ENCODE measurements around the gene PHOSPHO2.

Gene PHOSPHO2, protein sequence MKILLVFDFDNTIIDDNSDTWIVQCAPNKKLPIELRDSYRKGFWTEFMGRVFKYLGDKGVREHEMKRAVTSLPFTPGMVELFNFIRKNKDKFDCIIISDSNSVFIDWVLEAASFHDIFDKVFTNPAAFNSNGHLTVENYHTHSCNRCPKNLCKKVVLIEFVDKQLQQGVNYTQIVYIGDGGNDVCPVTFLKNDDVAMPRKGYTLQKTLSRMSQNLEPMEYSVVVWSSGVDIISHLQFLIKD

GRCh38 chr2:169694113-169694893 is at the start of gene PHOSPHO2, which contains the start of gene CFAP210:
Gene PHOSPHO2 (plus strand): TSS chr2:169694469. CDS start chr2:169700972, 6,503 bp downstream.
Gene CFAP210 (minus strand): TSS chr2:169694405. CDS start chr2:169694327, 78 bp downstream.
- peak within 1 kb of the TSS; percentile 76 for H3K9ac ChIP-seq (ENCODE audit: low read length)
- H3K9me3 ChIP-seq (ENCODE audit: insufficient read depth, low read length), result peaks cover 5% of the 10 kb centered on the region
- H3K4me2 ChIP-seq (ENCODE audit: low read length), result peak within 1 kb of the TSS; percentile 86
- H3K4me3 ChIP-seq (ENCODE audit: low read length), result peak within 1 kb of the TSS; percentile 91
- H3K79me2 ChIP-seq (ENCODE audit: low read length), result 0 out of 2 replicates have a peak, but pooled peaks cover 5% of the 10 kb centered on the region
- no peaks in the 10 kb centered on the region for H4K20me1 ChIP-seq (ENCODE audit: insufficient read depth, low read length)
- peaks cover 12% of the 10 kb centered on the region for H3K4me1 ChIP-seq (ENCODE audit: low read length)
- TF ChIP-seq, protein P1, sequence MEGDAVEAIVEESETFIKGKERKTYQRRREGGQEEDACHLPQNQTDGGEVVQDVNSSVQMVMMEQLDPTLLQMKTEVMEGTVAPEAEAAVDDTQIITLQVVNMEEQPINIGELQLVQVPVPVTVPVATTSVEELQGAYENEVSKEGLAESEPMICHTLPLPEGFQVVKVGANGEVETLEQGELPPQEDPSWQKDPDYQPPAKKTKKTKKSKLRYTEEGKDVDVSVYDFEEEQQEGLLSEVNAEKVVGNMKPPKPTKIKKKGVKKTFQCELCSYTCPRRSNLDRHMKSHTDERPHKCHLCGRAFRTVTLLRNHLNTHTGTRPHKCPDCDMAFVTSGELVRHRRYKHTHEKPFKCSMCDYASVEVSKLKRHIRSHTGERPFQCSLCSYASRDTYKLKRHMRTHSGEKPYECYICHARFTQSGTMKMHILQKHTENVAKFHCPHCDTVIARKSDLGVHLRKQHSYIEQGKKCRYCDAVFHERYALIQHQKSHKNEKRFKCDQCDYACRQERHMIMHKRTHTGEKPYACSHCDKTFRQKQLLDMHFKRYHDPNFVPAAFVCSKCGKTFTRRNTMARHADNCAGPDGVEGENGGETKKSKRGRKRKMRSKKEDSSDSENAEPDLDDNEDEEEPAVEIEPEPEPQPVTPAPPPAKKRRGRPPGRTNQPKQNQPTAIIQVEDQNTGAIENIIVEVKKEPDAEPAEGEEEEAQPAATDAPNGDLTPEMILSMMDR (IDR thresholded peaks at IDR 0.05; ENCODE audit: low read depth, low read length), result no peak
- no peak for TF ChIP-seq EZH2phosphoT487 (IDR thresholded peaks at IDR 0.05; ENCODE audit: low read depth)
- H3K27ac ChIP-seq (ENCODE audit: low read length), result peak within 1 kb of the TSS; percentile 42
- H3K27me3 ChIP-seq (ENCODE audit: low read depth, low read length), result no peaks in the 10 kb centered on the region
- peak within 1 kb of the TSS; percentile 99 for H2AFZ ChIP-seq (ENCODE audit: low read depth, low read length)
- H3K36me3 ChIP-seq (replicated peaks; ENCODE audit: low read depth, low read length), result peaks cover 11% of the 10 kb centered on the region

- Histone ChIP-seq H3K4me2 (ENCODE audit: low read length) (no peak overlapping the region), H3K36me3 (replicated peaks; ENCODE audit: low read depth, low read length) (no peaks in the 10 kb centered on the region), H2AFZ (ENCODE audit: low read depth, low read length) (no peak overlapping the region), H4K20me1 (ENCODE audit: insufficient read depth, low read length) (no peaks in the 10 kb centered on the region), H3K4me1 (ENCODE audit: low read length) (no peaks in the 10 kb centered on the region), H3K79me2 (ENCODE audit: low read length) (no peaks in the 10 kb centered on the region), H3K4me3 (ENCODE audit: low read length) (no peak overlapping the region), H3K9ac (ENCODE audit: low read length) (no peak overlapping the region), H3K27ac (ENCODE audit: low read length) (no peak overlapping the region), H3K9me3 (ENCODE audit: insufficient read depth, low read length) (no peaks in the 10 kb centered on the region), H3K27me3 (ENCODE audit: low read depth, low read length) (no peaks in the 10 kb centered on the region)
- no peak for TF ChIP-seq EZH2phosphoT487 (IDR thresholded peaks at IDR 0.05; ENCODE audit: low read depth)
- TF ChIP-seq, protein P1 (IDR thresholded peaks at IDR 0.05; ENCODE audit: low read depth, low read length), result no peak
Measured at GRCh38 chr2:169647496-169647895, 46.8 kb upstream of the PHOSPHO2 start.

- no peak overlapping the region for H2AFZ ChIP-seq (ENCODE audit: low read depth, low read length)
- no peaks in the 10 kb centered on the region for H4K20me1 ChIP-seq (ENCODE audit: insufficient read depth, low read length)
- H3K36me3 ChIP-seq (replicated peaks; ENCODE audit: low read depth, low read length), result no peaks in the 10 kb centered on the region
- no peak overlapping the region for H3K4me3 ChIP-seq (ENCODE audit: low read length)
- H3K9me3 ChIP-seq (ENCODE audit: insufficient read depth, low read length), result no peaks in the 10 kb centered on the region
- H3K27ac ChIP-seq (ENCODE audit: low read length), result no peak overlapping the region
- H3K79me2 ChIP-seq (ENCODE audit: low read length), result no peaks in the 10 kb centered on the region
- peaks cover 3% of the 10 kb centered on the region; the same call in 1 of the 2 replicates for H3K27me3 ChIP-seq (ENCODE audit: low read depth, low read length)
- 0 out of 2 replicates have a peak, but pooled peaks cover 4% of the 10 kb centered on the region for H3K4me1 ChIP-seq (ENCODE audit: low read length)
- TF ChIP-seq, protein P1 (IDR thresholded peaks at IDR 0.05; ENCODE audit: low read depth, low read length), result no peak
- TF ChIP-seq EZH2phosphoT487 (IDR thresholded peaks at IDR 0.05; ENCODE audit: low read depth), result no peak
- no peak overlapping the region for H3K4me2 ChIP-seq (ENCODE audit: low read length)
- no peak overlapping the region for H3K9ac ChIP-seq (ENCODE audit: low read length)
Measured at GRCh38 chr2:169649278-169649677, 45.0 kb upstream of the PHOSPHO2 start.

- Histone ChIP-seq H3K4me3 (ENCODE audit: low read length) (no peak overlapping the region), H4K20me1 (ENCODE audit: insufficient read depth, low read length) (no peaks in the 10 kb centered on the region), H3K9me3 (ENCODE audit: insufficient read depth, low read length) (no peaks in the 10 kb centered on the region), H3K4me2 (ENCODE audit: low read length) (no peak overlapping the region), H3K36me3 (replicated peaks; ENCODE audit: low read depth, low read length) (no peaks in the 10 kb centered on the region), H3K27ac (ENCODE audit: low read length) (no peak overlapping the region), H3K4me1 (ENCODE audit: low read length) (0 out of 2 replicates have a peak, but pooled peaks cover 4% of the 10 kb centered on the region), H3K79me2 (ENCODE audit: low read length) (no peaks in the 10 kb centered on the region), H3K9ac (ENCODE audit: low read length) (no peak overlapping the region), H2AFZ (ENCODE audit: low read depth, low read length) (no peak overlapping the region), H3K27me3 (ENCODE audit: low read depth, low read length) (peaks cover 3% of the 10 kb centered on the region; the same call in 1 of the 2 replicates)
- TF ChIP-seq, protein P1 (IDR thresholded peaks at IDR 0.05; ENCODE audit: low read depth, low read length), result no peak
- no peak for TF ChIP-seq EZH2phosphoT487 (IDR thresholded peaks at IDR 0.05; ENCODE audit: low read depth)
Measured at GRCh38 chr2:169653636-169654035, 40.6 kb upstream of the PHOSPHO2 start.

Data from OCI-LY3 (cell line).